Endothelial cell of umbilical vein (primary cell): Measurements from ENCODE around the gene PNLIP. TPM values are rescaled to one million over a fixed set of nuclear protein-coding genes. Genes with fewer than 3 reads are reported as not detected.

Experiments used
- BruUV-seq: library from RNA; stranded (reverse); fragments of 400-500 nt; replicated peaks from 2 replicates; lab custom pipeline; 2021; lab: Mats Ljungman, UMichigan
- CTCF ChIA-PET: fragments of 300-600, 350-600 bp; sonication (Branson Sonifier 250); formaldehyde crosslinking; loops from one replicate; lab custom pipeline; 2021; ENCODE audit warnings: antibody characterized with exemption, inconsistent platforms; lab: Charles Lee
- POLR2A ChIA-PET: fragments of 300-600, 350-600 bp; sonication (Branson Sonifier 250); formaldehyde crosslinking; loops from one replicate; lab custom pipeline; 2021; ENCODE audit warnings: antibody characterized with exemption, inconsistent platforms; lab: Charles Lee
- DNase-seq: peaks from one replicate; pipeline ENCODE4 v3.0.0-alpha.2; 2011; ENCODE audit warnings: low read depth, low spot score
- FAIRE-seq: peaks from 2 replicates; lab custom pipeline; 2011; peaks lifted over from hg19 to GRCh38; lab: Jason Lieb, UNC
- H2AFZ ChIP-seq: 2 replicates; pipeline ENCODE4 v1.6.0; 2012; ENCODE audit warnings: low read depth, low read length, control low read depth, inconsistent platforms
- H3K27ac ChIP-seq: 2 replicates; pipeline ENCODE4 v1.5.1; 2011; ENCODE audit warnings: low read depth, mild to moderate bottlenecking, control low read depth, low read length, moderate library complexity; ENCODE audit not compliant: insufficient read depth
- H3K27me3 ChIP-seq, 2 experiments: 2 replicates each; pipeline versions ENCODE4 v1.6.0 to v1.6.1; 2011; ENCODE audit warnings: low read length in 2 of 2, mixed read lengths in 1 of 2; ENCODE audit not compliant: control insufficient read depth in 2 of 2, insufficient read depth in 2 of 2
- H3K36me3 ChIP-seq, 2 experiments: 2 replicates in 1 of 2; 3 replicates in 1 of 2; pipeline ENCODE4 v1.5.1; 2011; ENCODE audit warnings: low read length in 2 of 2, mild to moderate bottlenecking in 1 of 2, moderate library complexity in 1 of 2; ENCODE audit not compliant: control insufficient read depth in 2 of 2, insufficient read depth in 2 of 2; ENCODE audit errors: extremely low read depth in 1 of 2
- H3K4me1 ChIP-seq: 3 replicates; pipeline ENCODE4 v1.5.1; 2011; ENCODE audit warnings: mild to moderate bottlenecking, low read length; ENCODE audit not compliant: control insufficient read depth, insufficient read depth; ENCODE audit errors: extremely low read depth
- H3K4me2 ChIP-seq: 2 replicates; pipeline ENCODE4 v1.6.1; 2011; ENCODE audit warnings: low read length, control low read depth, mixed read lengths; ENCODE audit not compliant: insufficient read depth
- H3K4me3 ChIP-seq, 3 experiments: fragments of 200-600 bp in 1 of 3; sonication (generic), shearing (Covaris generic) in 1 of 3; replicated peaks in 1 of 3; 2 replicates each; pipeline ENCODE4 v1.5.1; 2011 to 2016; ENCODE audit warnings: control low read depth in 3 of 3, low read length in 3 of 3, mild to moderate bottlenecking in 2 of 3, inconsistent platforms in 1 of 3, low read depth in 1 of 3, moderate library complexity in 1 of 3; ENCODE audit not compliant: insufficient read depth in 1 of 3
- H3K79me2 ChIP-seq: 2 replicates; pipeline ENCODE4 v1.6.0; 2012; ENCODE audit warnings: low read length, inconsistent platforms; ENCODE audit not compliant: control insufficient read depth, insufficient read depth
- H3K9ac ChIP-seq: replicated peaks from 2 replicates; pipeline ENCODE3; 2011; ENCODE audit warnings: low read length, control low read depth; ENCODE audit not compliant: insufficient read depth; ENCODE audit errors: extremely low read depth
- H3K9me1 ChIP-seq: replicated peaks from 3 replicates; pipeline ENCODE4 v1.6.0; 2011; ENCODE audit warnings: mild to moderate bottlenecking, low read length; ENCODE audit not compliant: control insufficient read depth, insufficient read depth; ENCODE audit errors: extremely low read depth
- H3K9me3 ChIP-seq: replicated peaks from 2 replicates; pipeline ENCODE4 v1.5.1; 2012; ENCODE audit warnings: low read length, inconsistent platforms; ENCODE audit not compliant: control insufficient read depth, insufficient read depth
- H4K20me1 ChIP-seq: replicated peaks from 2 replicates; pipeline ENCODE3; 2011; ENCODE audit warnings: mild to moderate bottlenecking, low read length; ENCODE audit not compliant: control insufficient read depth, insufficient read depth; ENCODE audit errors: extremely low read depth
- CTCF ChIP-seq, 2 donors: IDR thresholded peaks; 1 replicate in 1 of 2; 2 replicates in 1 of 2; pipeline ENCODE4 v1.5.1; 2011; ENCODE audit warnings: low read length in 2 of 2, mild to moderate bottlenecking in 2 of 2, moderate library complexity in 2 of 2, control low read depth in 1 of 2, inconsistent platforms in 1 of 2, low read depth in 1 of 2; ENCODE audit not compliant: insufficient read depth in 1 of 2; ENCODE audit errors: extremely low read depth in 1 of 2
- EZH2 ChIP-seq: IDR thresholded peaks from 2 replicates; pipeline ENCODE4 v1.6.1; 2012; ENCODE audit warnings: borderline replicate concordance, low read depth, mild to moderate bottlenecking, moderate library complexity, low read length, inconsistent platforms; ENCODE audit not compliant: severe bottlenecking
- FOS ChIP-seq: IDR thresholded peaks from 2 replicates; pipeline ENCODE4 v1.6.1; 2011; ENCODE audit warnings: mild to moderate bottlenecking, low read length, moderate library complexity, borderline replicate concordance; ENCODE audit not compliant: insufficient read depth
- GATA2 ChIP-seq: IDR thresholded peaks from 2 replicates; pipeline ENCODE4 v1.7.0; 2011; ENCODE audit warnings: low read depth, mild to moderate bottlenecking, moderate library complexity, mixed read lengths, low read length; ENCODE audit not compliant: insufficient read length, insufficient read depth
- JUN ChIP-seq: IDR thresholded peaks from 2 replicates; pipeline ENCODE4 v1.6.1; 2011; ENCODE audit warnings: borderline replicate concordance, low read depth; ENCODE audit not compliant: insufficient read length, insufficient read depth
- MAX ChIP-seq: IDR thresholded peaks from 2 replicates; pipeline ENCODE4 v1.6.1; 2011; ENCODE audit not compliant: insufficient read depth, insufficient read length
- MYC ChIP-seq: IDR thresholded peaks from one replicate; pipeline ENCODE4 v1.6.1; 2011; ENCODE audit warnings: mild to moderate bottlenecking, low read depth, low read length
- POLR2A ChIP-seq: IDR thresholded peaks from 2 replicates; pipeline ENCODE4 v1.6.1; 2012; ENCODE audit warnings: low read depth, mild to moderate bottlenecking, control low read depth, low read length
- POLR2AphosphoS5 ChIP-seq: IDR thresholded peaks from 2 replicates; pipeline ENCODE4 v1.6.1; 2012; ENCODE audit warnings: low read depth, mild to moderate bottlenecking, control low read depth, low read length, moderate library complexity; ENCODE audit not compliant: insufficient read depth
- dilution Hi-C: fragments of 300-500 bp; cut with MboI; formaldehyde crosslinking; loops from one replicate; pipeline ENCODE4 v1.15.0; 2019; ENCODE audit warnings: low sequenced_read_pairs; ENCODE audit not compliant: extremely low pct_ligation_motif_present
- intact Hi-C: fragments of 100-400 bp; cut with micrococcal nuclease; formaldehyde crosslinking; loops from one replicate; pipeline ENCODE4 v1.10.0; 2022
- polyA plus RNA-seq, 4 experiments: library from polyadenylated mRNA; depleted of rRNA in 3 of 4; stranded (reverse) in 3 of 4; unstranded in 1 of 4; fragments of >200 nt; gene quantifications; 2 replicates each; pipeline versions ENCODE4 v1.2.1 to v1.2.3, GENCODE V29; 2011 to 2012; ENCODE audit warnings: missing spikeins in 1 of 4
- total RNA-seq: library from RNA; stranded (reverse); gene quantifications from 2 replicates; pipeline ENCODE4 v1.2.3, GENCODE V29; 2021

PNLIP gene
- total and polyA plus RNA-seq, 2 donors (not counting 3 experiments of a cell fraction or from before 2014, with no cell fraction given), result not detected

- FAIRE-seq (no peak), DNase-seq (no peak)
- Histone ChIP-seq H3K79me2 (no peaks in the 10 kb centered on the region), H3K27ac (no peak overlapping the region), H4K20me1 (no peaks in the 10 kb centered on the region), H3K4me1 (no peaks in the 10 kb centered on the region), H3K9me3 (no peaks in the 10 kb centered on the region), H3K4me2 (no peak overlapping the region), H3K9me1 (no peaks in the 10 kb centered on the region), H3K9ac (no peak overlapping the region), H3K27me3 (no peaks in the 10 kb centered on the region), H3K4me3 (no peak overlapping the region), H2AFZ (no peak overlapping the region), H3K36me3 (no peaks in the 10 kb centered on the region)
- ChIA-PET POLR2A (no interaction called here), CTCF (no interaction called here)
- no peak for TF ChIP-seq FOS
- no peak for TF ChIP-seq GATA2
- no peak for TF ChIP-seq CTCF (IDR thresholded peaks at IDR 0.05; ENCODE audit: extremely low read depth in 1 of 2, insufficient read depth in 1 of 2, low read depth in 1 of 2, low read length in 2 of 2)
- no peak for TF ChIP-seq EZH2
- no peak for TF ChIP-seq POLR2A
- no peak for TF ChIP-seq JUN
- TF ChIP-seq MAX, result no peak
- no peak for TF ChIP-seq MYC
- TF ChIP-seq POLR2AphosphoS5, result no peak
- intact Hi-C loops (no loop called here), dilution Hi-C loops (no loop called here)
- BruUV-seq, result no TSS peak
Measured at GRCh38 chr10:116611153-116611545, 65.4 kb downstream of the PNLIP start.
